IMR-90 (cell line): ENCODE measurements around the gene ZFHX3.

Experiments
- CHD1 ChIP-seq: IDR thresholded peaks from 2 replicates; pipeline ENCODE4 v1.6.1; 2012; ENCODE audit warnings: low read depth, low read length, improper control_type of control experiment
- FOS ChIP-seq: fragments of 150-350 bp; IDR thresholded peaks from 2 replicates; pipeline ENCODE4 v1.6.1; 2016; ENCODE audit warnings: low read depth, low read length
- POLR2A ChIP-seq: IDR thresholded peaks from 2 replicates; pipeline ENCODE4 v1.6.1; 2012; ENCODE audit warnings: mild to moderate bottlenecking, low read depth, low read length
- RAD21 ChIP-seq: IDR thresholded peaks from 2 replicates; pipeline ENCODE4 v1.6.1; 2012; ENCODE audit warnings: low read length, improper control_type of control experiment
- RCOR1 ChIP-seq: IDR thresholded peaks from 2 replicates; pipeline ENCODE4 v1.6.1; 2012; ENCODE audit warnings: mild to moderate bottlenecking, low read length, improper control_type of control experiment; ENCODE audit not compliant: insufficient replicate concordance
- TF ChIP-seq, protein P1 (sequence below): conservative IDR thresholded peaks from 2 replicates; pipeline ENCODE4 v1.5.1; 2012; ENCODE audit warnings: mild to moderate bottlenecking, low read depth, low read length, improper control_type of control experiment

DNA sequence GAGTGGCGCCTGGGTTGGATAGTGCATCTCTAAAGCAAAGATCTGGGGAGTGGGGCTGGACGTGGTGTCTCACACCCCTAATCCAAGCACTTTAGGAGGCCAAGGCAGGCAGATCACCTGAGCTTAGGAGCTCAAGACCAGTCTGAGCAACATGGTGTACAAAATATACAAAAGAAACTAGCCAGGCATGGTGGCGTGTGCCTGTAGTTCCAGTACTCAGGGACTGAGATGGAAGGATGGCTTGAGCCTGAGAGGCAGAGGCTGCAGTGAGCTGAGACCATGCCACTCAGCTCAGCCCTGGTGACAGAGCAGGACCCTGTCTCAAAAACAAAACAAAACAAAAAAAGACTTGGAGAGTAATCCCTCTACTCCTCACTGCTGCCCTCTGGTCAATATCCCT lies 96.0 kb downstream of the ZFHX3 start:
- TF ChIP-seq POLR2A = no peak
- TF ChIP-seq, protein P1, sequence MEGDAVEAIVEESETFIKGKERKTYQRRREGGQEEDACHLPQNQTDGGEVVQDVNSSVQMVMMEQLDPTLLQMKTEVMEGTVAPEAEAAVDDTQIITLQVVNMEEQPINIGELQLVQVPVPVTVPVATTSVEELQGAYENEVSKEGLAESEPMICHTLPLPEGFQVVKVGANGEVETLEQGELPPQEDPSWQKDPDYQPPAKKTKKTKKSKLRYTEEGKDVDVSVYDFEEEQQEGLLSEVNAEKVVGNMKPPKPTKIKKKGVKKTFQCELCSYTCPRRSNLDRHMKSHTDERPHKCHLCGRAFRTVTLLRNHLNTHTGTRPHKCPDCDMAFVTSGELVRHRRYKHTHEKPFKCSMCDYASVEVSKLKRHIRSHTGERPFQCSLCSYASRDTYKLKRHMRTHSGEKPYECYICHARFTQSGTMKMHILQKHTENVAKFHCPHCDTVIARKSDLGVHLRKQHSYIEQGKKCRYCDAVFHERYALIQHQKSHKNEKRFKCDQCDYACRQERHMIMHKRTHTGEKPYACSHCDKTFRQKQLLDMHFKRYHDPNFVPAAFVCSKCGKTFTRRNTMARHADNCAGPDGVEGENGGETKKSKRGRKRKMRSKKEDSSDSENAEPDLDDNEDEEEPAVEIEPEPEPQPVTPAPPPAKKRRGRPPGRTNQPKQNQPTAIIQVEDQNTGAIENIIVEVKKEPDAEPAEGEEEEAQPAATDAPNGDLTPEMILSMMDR = no peak
- TF ChIP-seq FOS = no peak
- no peak for TF ChIP-seq RAD21
- TF ChIP-seq RCOR1 = no peak
- TF ChIP-seq CHD1 = no peak
